Endothelial cell (in vitro differentiated cells): ENCODE measurements around the gene MARCOL. TPM values are rescaled to one million over a fixed set of nuclear protein-coding genes. Genes with fewer than 3 reads are reported as not detected.

Experiments used
- DNase-seq: peaks from one replicate; pipeline ENCODE4 v3.0.0; 2021; ENCODE audit warnings: low spot score
- H3K27ac Mint-ChIP-seq: one replicate; pipeline ENCODE4 v1.8.0; 2021; ENCODE audit warnings: mixed read lengths, inconsistent platforms; ENCODE audit not compliant: unreplicated experiment
- H3K27me3 Mint-ChIP-seq: one replicate; pipeline ENCODE4 v1.8.0; 2021; ENCODE audit warnings: mild to moderate bottlenecking, moderate library complexity, mixed read lengths, inconsistent platforms; ENCODE audit not compliant: unreplicated experiment
- H3K36me3 Mint-ChIP-seq: one replicate; pipeline ENCODE4 v1.8.0; 2021; ENCODE audit warnings: mild to moderate bottlenecking, low read depth, mixed read lengths, inconsistent platforms; ENCODE audit not compliant: unreplicated experiment
- H3K4me1 Mint-ChIP-seq: one replicate; pipeline ENCODE4 v1.8.0; 2021; ENCODE audit warnings: mild to moderate bottlenecking, mixed read lengths, inconsistent platforms; ENCODE audit not compliant: unreplicated experiment
- H3K4me3 Mint-ChIP-seq: one replicate; pipeline ENCODE4 v1.8.0; 2021; ENCODE audit warnings: mild to moderate bottlenecking, mixed read lengths, inconsistent platforms; ENCODE audit not compliant: unreplicated experiment
- H3K9me3 Mint-ChIP-seq: one replicate; pipeline ENCODE4 v1.8.0; 2021; ENCODE audit warnings: mixed read lengths, inconsistent platforms; ENCODE audit not compliant: unreplicated experiment
- total RNA-seq: library from RNA; stranded (reverse); fragmentation: NEBNext Ultra II Directional; extraction: Animal tissue kit (Norgen Biotek cat#: 25700); gene quantifications from one replicate; pipeline ENCODE4 v1.2.1, GENCODE V29; 2021; ENCODE audit not compliant: unreplicated experiment
- TF ChIP-seq, protein P1 (sequence below): fragments of 200-600 bp; sonication (generic); IDR thresholded peaks from one replicate; pipeline ENCODE4 v1.5.0; 2021; ENCODE audit warnings: antibody characterized with exemption; ENCODE audit not compliant: unreplicated experiment

MARCOL gene
- total RNA-seq, 1 donor from 2014 or later: not detected

DNA sequence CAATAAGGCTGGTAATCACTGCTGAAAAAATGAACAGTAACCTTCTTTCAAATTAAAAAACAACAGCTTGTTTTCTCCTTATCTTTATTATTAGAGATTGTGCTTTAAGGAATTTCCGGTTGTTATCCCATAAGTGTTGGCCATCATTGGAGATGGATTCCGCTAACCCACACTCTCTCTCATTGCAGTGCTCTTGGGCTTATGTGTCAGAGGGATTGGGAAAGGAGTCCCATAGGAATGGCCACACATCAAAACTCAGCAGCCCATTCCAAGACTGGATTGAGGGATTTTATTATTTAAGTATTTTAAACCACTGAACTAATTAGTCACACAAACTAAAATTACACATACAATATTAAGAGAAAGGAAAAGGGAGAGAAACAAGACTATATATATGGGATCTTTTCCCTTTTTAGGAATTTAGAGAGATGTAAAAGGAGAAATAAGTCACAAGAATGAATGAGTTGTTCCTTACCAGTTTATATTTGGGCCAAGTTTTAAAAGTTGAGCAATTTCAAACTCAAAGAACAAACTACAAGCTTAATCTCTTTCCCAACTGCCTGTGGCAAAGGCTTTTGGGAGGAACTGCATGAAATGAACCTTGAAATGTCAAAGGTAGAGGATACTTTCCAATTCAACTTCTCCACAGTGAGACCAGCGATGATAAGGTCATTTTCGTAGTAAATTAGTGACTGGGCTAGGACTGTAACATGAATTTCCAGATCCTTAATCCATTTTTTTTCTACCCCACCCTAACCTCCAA lies 33.1 kb upstream of the MARCOL start:
- Mint-ChIP-seq H3K4me1 (peaks cover 5% of the 10 kb centered on the region), H3K36me3 (no peaks in the 10 kb centered on the region)
- TF ChIP-seq, protein P1, sequence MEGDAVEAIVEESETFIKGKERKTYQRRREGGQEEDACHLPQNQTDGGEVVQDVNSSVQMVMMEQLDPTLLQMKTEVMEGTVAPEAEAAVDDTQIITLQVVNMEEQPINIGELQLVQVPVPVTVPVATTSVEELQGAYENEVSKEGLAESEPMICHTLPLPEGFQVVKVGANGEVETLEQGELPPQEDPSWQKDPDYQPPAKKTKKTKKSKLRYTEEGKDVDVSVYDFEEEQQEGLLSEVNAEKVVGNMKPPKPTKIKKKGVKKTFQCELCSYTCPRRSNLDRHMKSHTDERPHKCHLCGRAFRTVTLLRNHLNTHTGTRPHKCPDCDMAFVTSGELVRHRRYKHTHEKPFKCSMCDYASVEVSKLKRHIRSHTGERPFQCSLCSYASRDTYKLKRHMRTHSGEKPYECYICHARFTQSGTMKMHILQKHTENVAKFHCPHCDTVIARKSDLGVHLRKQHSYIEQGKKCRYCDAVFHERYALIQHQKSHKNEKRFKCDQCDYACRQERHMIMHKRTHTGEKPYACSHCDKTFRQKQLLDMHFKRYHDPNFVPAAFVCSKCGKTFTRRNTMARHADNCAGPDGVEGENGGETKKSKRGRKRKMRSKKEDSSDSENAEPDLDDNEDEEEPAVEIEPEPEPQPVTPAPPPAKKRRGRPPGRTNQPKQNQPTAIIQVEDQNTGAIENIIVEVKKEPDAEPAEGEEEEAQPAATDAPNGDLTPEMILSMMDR: no peak

DNA sequence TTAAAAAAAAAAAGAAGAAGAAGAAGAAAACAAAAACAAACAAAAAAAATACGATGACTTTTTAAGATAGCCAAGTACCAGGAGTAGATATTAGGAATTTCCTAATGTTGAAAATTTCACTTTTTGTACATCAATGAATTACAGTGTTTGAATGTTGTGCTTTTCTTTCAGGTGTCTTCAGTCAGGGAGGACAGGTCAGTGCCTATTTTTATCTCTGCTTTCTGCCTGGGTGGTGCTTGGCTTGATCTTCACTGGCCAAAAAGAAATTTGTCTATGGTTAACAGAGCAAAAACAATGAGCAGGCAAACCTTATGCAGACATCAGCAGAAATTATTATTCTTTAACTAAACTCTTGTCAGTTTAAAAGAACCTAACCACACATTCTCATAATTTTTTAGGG lies 32.5 kb upstream of the MARCOL start:
- no peak overlapping the region for H3K27ac Mint-ChIP-seq
- H3K9me3 Mint-ChIP-seq: no peaks in the 10 kb centered on the region
- peaks cover 5% of the 10 kb centered on the region for H3K4me1 Mint-ChIP-seq
- TF ChIP-seq, protein P1: no peak
- H3K36me3 Mint-ChIP-seq: no peaks in the 10 kb centered on the region
- no peak for DNase-seq
- H3K27me3 Mint-ChIP-seq: no peaks in the 10 kb centered on the region
- H3K4me3 Mint-ChIP-seq: no peak overlapping the region

More for the DNA sequence above, 33.1 kb upstream of the MARCOL start:
- Mint-ChIP-seq H3K4me3 (no peak overlapping the region), H3K27me3 (no peaks in the 10 kb centered on the region), H3K9me3 (no peaks in the 10 kb centered on the region), H3K27ac (no peak overlapping the region)
- DNase-seq: no peak

DNA sequence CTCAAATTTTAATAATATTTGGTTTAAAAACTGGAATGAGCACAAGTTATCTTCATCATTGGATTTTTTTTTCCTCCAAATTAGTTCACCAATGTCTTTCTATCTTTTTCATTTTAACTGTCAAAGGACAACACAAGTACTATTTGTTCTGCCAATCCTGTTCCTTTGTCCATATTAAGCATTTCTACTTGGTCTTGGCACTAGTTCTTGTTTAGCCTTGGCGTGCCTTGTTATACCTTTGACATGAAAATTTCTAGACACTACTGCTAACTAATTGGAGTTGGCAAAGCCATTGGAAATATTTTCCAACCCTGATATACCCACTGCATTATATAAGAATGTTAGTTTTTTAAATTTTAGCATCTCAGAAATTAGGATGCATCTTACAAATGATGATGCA lies 31.7 kb upstream of the MARCOL start:
- DNase-seq: no peak
- Mint-ChIP-seq H3K4me3 (no peak overlapping the region), H3K4me1 (peaks cover 5% of the 10 kb centered on the region), H3K27me3 (no peaks in the 10 kb centered on the region), H3K27ac (no peak overlapping the region), H3K36me3 (no peaks in the 10 kb centered on the region), H3K9me3 (no peaks in the 10 kb centered on the region)
- TF ChIP-seq, protein P1: no peak

DNA sequence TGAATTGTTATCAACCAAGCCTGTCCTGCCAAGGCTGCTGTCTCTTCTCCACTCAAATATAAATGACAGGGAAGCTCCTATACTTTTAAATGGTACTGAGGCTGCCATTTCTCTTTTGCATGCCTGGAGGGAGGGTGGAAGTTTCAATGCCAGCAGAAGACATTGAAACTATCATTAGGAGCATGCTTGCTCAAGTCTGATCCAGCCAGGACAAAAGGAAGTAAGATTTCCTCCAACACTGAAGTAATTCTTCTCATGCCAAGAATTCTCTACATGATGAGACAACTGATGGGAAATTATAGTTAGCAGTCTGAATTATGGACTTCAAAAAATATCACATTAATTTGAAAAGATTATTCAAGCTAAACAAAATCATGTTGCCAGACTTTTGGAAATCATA lies 30.1 kb upstream of the MARCOL start:
- TF ChIP-seq, protein P1: no peak
- Mint-ChIP-seq H3K4me3 (no peak overlapping the region), H3K36me3 (no peaks in the 10 kb centered on the region), H3K4me1 (peaks cover 5% of the 10 kb centered on the region), H3K9me3 (no peaks in the 10 kb centered on the region), H3K27me3 (no peaks in the 10 kb centered on the region), H3K27ac (no peak overlapping the region)
- no peak for DNase-seq

DNA sequence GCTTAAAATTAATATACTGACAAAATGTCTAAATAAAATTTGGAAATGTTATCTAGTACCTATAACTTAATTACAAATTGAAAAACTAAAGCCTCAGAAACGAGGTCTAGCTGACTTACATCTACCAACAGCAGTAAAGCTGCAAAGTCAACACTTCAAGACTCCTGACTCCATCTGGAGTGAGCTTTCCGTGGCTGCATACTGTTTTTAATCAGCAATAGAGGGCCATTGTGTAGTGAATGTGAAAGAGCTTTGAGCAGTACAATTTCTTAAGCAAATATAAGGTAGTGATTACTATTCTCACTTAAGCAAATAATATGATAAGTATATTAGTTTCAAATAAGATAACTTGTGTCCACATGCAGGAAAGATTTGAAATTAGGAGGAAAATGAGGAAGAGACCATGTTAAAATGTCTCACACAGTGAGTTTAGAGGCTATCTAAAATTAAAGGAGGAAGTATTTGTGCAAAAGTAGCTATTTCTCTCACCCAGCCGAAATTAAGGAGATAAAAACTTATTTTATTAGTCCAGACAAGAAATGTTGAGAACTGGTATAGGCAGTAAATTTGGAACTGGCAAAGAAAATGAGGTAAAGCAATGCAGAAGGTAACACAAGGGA lies 29.1 kb upstream of the MARCOL start:
- DNase-seq: no peak
- Mint-ChIP-seq H3K9me3 (no peaks in the 10 kb centered on the region), H3K4me3 (no peak overlapping the region), H3K4me1 (peaks cover 5% of the 10 kb centered on the region), H3K27ac (no peak overlapping the region), H3K27me3 (no peaks in the 10 kb centered on the region), H3K36me3 (no peaks in the 10 kb centered on the region)
- TF ChIP-seq, protein P1: no peak
